ENCODE results near the gene SAMD13.

GRCh38 chr1:84370831-84371394 is 69.4 kb downstream of the SAMD13 start:
- no peak for TF ChIP-seq POLR2A (IDR thresholded peaks at IDR 0.05)
- TF ChIP-seq CTCF (IDR thresholded peaks at IDR 0.05 in 8 of 11, conservative IDR thresholded peaks at IDR 0.05 in 3 of 11) = no peak

Data from spleen (tissue), 7 donors.